AG04450 (cell line): ENCODE data around the gene LTO1. TPM values are rescaled to one million over a fixed set of nuclear protein-coding genes. Genes with fewer than 3 reads are reported as not detected.

Experiments
- CTCF ChIA-PET: fragments of 300-600, 350-600 bp; formaldehyde crosslinking; extraction: SDS; loops from one replicate; lab custom pipeline; 2022; ENCODE audit warnings: antibody characterized with exemption, inconsistent platforms; lab: Charles Lee
- POLR2A ChIA-PET: fragments of 350-600 bp; formaldehyde crosslinking; extraction: SDS; loops from one replicate; lab custom pipeline; 2021; ENCODE audit warnings: antibody characterized with exemption, inconsistent platforms; lab: Yijun Ruan, JAX
- DNase-seq: peaks from one replicate; pipeline ENCODE4 v3.0.0-alpha.2; 2011; ENCODE audit warnings: low read depth, low spot score
- H3K27ac ChIP-seq: one replicate; pipeline ENCODE4 v1.5.1; 2012; ENCODE audit warnings: low read depth, low read length, control low read depth
- H3K27me3 ChIP-seq: one replicate; pipeline ENCODE4 v1.6.0; 2012; ENCODE audit warnings: low read length; ENCODE audit not compliant: control insufficient read depth, insufficient read depth
- H3K4me3 ChIP-seq: 2 replicates; pipeline ENCODE4 v1.5.1; 2011; ENCODE audit warnings: mild to moderate bottlenecking, low read depth, low read length, control low read depth
- H3K9me3 ChIP-seq: 2 replicates; pipeline ENCODE4 v1.5.1; 2012; ENCODE audit warnings: low read length; ENCODE audit not compliant: control insufficient read depth, insufficient read depth
- polyA minus RNA-seq: library from RNA; depleted of rRNA, polyadenylated mRNA; stranded (reverse); fragments of >200 nt; gene quantifications from 2 replicates; pipeline ENCODE4 v1.2.3, GENCODE V29; 2011; rRNA and poly(A)+ RNA removed
- polyA plus RNA-seq: library from polyadenylated mRNA; depleted of rRNA; stranded (reverse); fragments of >200 nt; gene quantifications from 2 replicates; pipeline ENCODE4 v1.2.3, GENCODE V29; 2011; rRNA removed
- TF ChIP-seq, protein P1 (sequence below): IDR thresholded peaks from 2 replicates; pipeline ENCODE4 v1.5.1; 2011; ENCODE audit warnings: low read depth, low read length, control low read depth, inconsistent platforms

LTO1 gene, protein sequence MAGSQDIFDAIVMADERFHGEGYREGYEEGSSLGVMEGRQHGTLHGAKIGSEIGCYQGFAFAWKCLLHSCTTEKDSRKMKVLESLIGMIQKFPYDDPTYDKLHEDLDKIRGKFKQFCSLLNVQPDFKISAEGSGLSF
- polyA plus RNA-seq (15.7 and 18.3 TPM in 2 replicates), polyA minus RNA-seq (8.3 and 10.1 TPM in 2 replicates)

DNA sequence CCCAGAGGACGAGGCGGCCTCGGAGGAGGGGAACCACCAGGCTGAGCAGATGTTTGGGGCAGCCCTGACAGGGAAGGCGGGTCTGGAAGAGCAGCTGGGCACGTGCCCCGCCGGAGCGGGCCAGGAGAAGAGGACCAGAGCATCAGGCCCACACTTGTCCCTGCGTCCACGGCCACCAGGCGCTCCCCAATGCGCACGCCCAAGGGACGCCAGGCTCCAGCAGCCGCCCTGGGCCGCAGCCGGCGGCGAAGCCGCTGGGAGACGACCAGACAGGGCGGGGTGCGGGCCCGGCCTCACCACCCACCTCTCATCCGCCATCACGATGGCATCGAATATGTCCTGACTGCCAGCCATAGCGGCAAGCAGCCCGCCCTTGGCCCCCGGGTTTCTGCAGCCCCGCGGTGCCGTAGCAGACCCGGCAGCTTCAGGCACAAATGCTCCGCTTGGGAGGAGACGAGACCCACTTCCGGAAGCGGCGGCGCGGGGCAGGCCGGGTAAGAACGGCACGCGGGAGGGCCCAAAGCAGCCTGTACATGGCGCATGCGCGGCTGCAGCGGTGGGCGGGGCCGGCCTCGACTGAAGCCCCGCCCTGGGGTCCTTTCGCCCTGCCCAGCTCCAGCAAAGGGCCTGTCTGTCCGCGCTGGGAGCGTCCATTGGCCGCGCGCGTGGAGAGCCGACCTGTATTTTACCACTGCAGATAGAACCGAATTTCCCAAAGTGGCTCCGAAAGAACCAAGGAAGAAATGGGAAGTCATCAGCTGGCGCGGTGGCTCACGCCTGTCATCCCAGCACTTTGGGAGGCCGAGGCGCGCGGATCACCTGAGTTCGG lies at the start of gene LTO1:
Gene LTO1 (minus strand): TSS at position 468 of the 829 bp plus-strand sequence. CDS start 114 bp downstream, at position 354.
- no peaks in the 10 kb centered on the region for H3K9me3 ChIP-seq
- ChIA-PET CTCF (interaction anchor here (1.0 to 1.8 kb wide), 5 partner anchors 32 to 573 kb away, joined by 3 to 9 read pairs (median 4); no protein-coding TSS in a partner anchor), POLR2A (interaction anchor here (0.8 to 1.9 kb wide), 7 partner anchors 9 to 664 kb away, joined by 3 to 12 read pairs (median 3); partner anchors contain the start of gene MRGPRF)
- H3K4me3 ChIP-seq: peak within 1 kb of the TSS; percentile 99
- TF ChIP-seq, protein P1, sequence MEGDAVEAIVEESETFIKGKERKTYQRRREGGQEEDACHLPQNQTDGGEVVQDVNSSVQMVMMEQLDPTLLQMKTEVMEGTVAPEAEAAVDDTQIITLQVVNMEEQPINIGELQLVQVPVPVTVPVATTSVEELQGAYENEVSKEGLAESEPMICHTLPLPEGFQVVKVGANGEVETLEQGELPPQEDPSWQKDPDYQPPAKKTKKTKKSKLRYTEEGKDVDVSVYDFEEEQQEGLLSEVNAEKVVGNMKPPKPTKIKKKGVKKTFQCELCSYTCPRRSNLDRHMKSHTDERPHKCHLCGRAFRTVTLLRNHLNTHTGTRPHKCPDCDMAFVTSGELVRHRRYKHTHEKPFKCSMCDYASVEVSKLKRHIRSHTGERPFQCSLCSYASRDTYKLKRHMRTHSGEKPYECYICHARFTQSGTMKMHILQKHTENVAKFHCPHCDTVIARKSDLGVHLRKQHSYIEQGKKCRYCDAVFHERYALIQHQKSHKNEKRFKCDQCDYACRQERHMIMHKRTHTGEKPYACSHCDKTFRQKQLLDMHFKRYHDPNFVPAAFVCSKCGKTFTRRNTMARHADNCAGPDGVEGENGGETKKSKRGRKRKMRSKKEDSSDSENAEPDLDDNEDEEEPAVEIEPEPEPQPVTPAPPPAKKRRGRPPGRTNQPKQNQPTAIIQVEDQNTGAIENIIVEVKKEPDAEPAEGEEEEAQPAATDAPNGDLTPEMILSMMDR: no peak
- no peaks in the 10 kb centered on the region for H3K27me3 ChIP-seq
- DNase-seq: peak; percentile 88
- peak within 1 kb of the TSS; percentile 94 for H3K27ac ChIP-seq

DNA sequence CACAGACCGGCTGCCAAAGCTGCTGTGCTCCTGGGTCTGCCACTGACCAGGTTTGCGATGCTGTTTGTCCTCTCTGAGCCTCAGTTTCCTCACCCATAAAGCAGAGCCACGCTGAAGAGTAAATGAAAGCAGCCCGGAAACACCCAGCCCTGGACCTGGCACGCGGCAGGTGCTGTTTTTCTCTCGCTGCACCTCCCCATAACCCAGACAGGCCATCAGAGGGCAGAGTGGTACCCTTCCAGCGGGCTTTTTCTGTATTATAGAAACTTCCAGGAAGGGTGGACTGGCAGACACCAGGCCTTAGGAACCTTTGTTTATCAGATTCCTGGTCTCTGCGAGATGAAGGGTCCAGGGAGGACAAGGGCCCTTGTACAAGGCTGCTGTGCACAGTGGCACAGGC lies 46.6 kb upstream of the LTO1 start:
- no peak overlapping the region for H3K4me3 ChIP-seq
- CTCF ChIA-PET: no interaction called here
- peaks cover 62% of the 10 kb centered on the region for H3K27me3 ChIP-seq
- POLR2A ChIA-PET: no interaction called here
- H3K27ac ChIP-seq: no peak overlapping the region
- no peaks in the 10 kb centered on the region for H3K9me3 ChIP-seq
- no peak for DNase-seq
- TF ChIP-seq, protein P1: peak; percentile 40

DNA sequence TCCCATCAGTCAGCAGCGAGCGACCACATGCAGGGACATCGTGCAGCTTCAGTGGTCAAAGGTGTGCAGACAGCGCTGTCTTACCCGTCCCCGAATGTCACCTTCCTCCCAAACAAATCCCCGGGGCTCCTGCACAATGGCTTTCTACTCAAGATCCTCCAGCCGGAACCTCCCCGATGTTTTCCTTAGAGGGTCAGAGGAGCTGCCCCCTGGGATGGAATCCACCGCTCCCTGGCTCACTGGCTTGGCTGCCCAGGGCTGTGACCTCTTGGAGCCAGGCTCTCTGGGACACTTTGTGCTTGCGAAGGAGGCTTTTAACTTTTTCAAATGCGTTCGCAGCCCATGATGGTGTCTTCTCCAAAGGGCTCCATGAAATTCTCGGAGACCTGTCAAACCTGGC lies 46.0 kb upstream of the LTO1 start:
- DNase-seq: no peak
- Histone ChIP-seq H3K4me3 (no peak overlapping the region), H3K27ac (no peak overlapping the region), H3K9me3 (no peaks in the 10 kb centered on the region), H3K27me3 (peaks cover 63% of the 10 kb centered on the region)
- TF ChIP-seq, protein P1: no peak
- ChIA-PET POLR2A (no interaction called here), CTCF (interaction anchor here (0.6 to 0.7 kb wide), 2 partner anchors 181 to 327 kb away, joined by 3 to 6 read pairs; no protein-coding TSS in a partner anchor)

DNA sequence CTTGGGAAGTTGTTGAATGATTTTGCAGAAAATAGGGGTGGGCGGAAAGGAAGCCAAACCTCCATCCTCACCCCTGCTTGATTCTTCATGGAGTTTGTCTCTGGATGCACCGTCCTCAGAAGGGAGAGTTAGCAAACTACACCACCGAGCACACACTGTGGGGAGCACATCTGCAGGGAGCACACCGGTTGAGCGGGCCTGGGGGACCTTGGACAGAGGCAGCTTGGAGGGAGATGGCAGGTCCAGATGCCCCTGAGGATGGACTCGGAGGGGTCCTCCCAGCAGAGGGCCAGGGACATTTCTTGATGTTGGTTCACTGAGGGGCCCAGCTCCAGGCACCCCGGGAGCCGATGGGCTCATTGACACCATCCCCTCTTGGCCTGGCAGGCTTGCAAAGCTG lies 43.8 kb upstream of the LTO1 start:
- DNase-seq: no peak
- ChIA-PET CTCF (interaction anchor here (0.7 to 1.4 kb wide), 4 partner anchors 14 to 172 kb away, joined by 3 to 4 read pairs (median 4); no protein-coding TSS in a partner anchor), POLR2A (no interaction called here)
- TF ChIP-seq, protein P1: no peak
- peaks cover 60% of the 10 kb centered on the region for H3K27me3 ChIP-seq
- no peaks in the 10 kb centered on the region for H3K9me3 ChIP-seq
- H3K4me3 ChIP-seq: no peak overlapping the region
- no peak overlapping the region for H3K27ac ChIP-seq
